Thymus (tissue), 11 donors: ENCODE data around the gene LRRC72. TPM values are rescaled to one million over a fixed set of nuclear protein-coding genes. Genes with fewer than 3 reads are reported as not detected.
"Not testable (repeated sequence)": the region's sequence is repeated elsewhere in the genome, so short reads cannot be mapped to it uniquely, and the experiment has no call there.

Source experiments
- DNase-seq, 9 donors: peaks; one replicate each; pipeline ENCODE4 v3.0.0-alpha.2; 2013; ENCODE audit warnings: low spot score in 9 of 9, low read depth in 6 of 9, missing footprints in 1 of 9
- H3K27ac ChIP-seq, 2 donors: one replicate each; pipeline ENCODE4 v1.5.1; 2013; ENCODE audit warnings: control low read depth in 1 of 2, low read depth in 1 of 2, low read length in 1 of 2, mild to moderate bottlenecking in 1 of 2, moderate library complexity in 1 of 2
- H3K27me3 ChIP-seq, 2 donors: one replicate each; pipeline ENCODE4 v1.5.1; 2013; ENCODE audit warnings: low read length in 1 of 2; ENCODE audit not compliant: control insufficient read depth in 2 of 2, insufficient read depth in 1 of 2
- H3K36me3 ChIP-seq, 2 donors: one replicate each; pipeline ENCODE4 v1.5.1; 2013; ENCODE audit warnings: low read length in 1 of 2, mild to moderate bottlenecking in 1 of 2, moderate library complexity in 1 of 2; ENCODE audit not compliant: control insufficient read depth in 2 of 2, insufficient read depth in 2 of 2
- H3K4me1 ChIP-seq, 2 donors: one replicate each; pipeline ENCODE4 v1.5.1; 2013; ENCODE audit warnings: low read length in 2 of 2; ENCODE audit not compliant: control insufficient read depth in 2 of 2, insufficient read depth in 2 of 2
- H3K4me3 ChIP-seq, 2 donors: one replicate each; pipeline ENCODE4 v1.5.1; 2013; ENCODE audit warnings: low read length in 2 of 2, control low read depth in 1 of 2, mild to moderate bottlenecking in 1 of 2
- H3K9me3 ChIP-seq, 2 donors: one replicate each; pipeline ENCODE4 v1.5.1; 2013; ENCODE audit warnings: low read length in 1 of 2, mild to moderate bottlenecking in 1 of 2; ENCODE audit not compliant: control insufficient read depth in 2 of 2, insufficient read depth in 1 of 2
- WGBS: extraction: QIAGEN DNeasy Blood & Tissue Kit; methylation state at CpG from one replicate; pipeline ENCODE4 v1.1.7; 2013; 5-methylcytosine and 5-hydroxymethylcytosine counted together
- polyA plus RNA-seq: library from polyadenylated mRNA; stranded (reverse); fragments of 200-250 nt; gene quantifications from one replicate; pipeline ENCODE4 v1.2.3, GENCODE V29; 2013
- total RNA-seq: library from RNA; stranded (reverse); fragments of 120-200 nt; gene quantifications from one replicate; pipeline ENCODE4 v1.2.4, GENCODE V29; 2013
- donor health status: healthy.

The LRRC72 gene
- total and polyA plus RNA-seq, 2 donors, result not detected

- DNase-seq, result no peak
- Histone ChIP-seq H3K4me3 (no peak overlapping the region), H3K27ac (no peak overlapping the region), H3K9me3 (no peaks in the 10 kb centered on the region), H3K4me1 (no peaks in the 10 kb centered on the region), H3K27me3 (no peaks in the 10 kb centered on the region), H3K36me3 (no peaks in the 10 kb centered on the region)
- 95% methylated on average over 4 of the region's 4 CpGs for WGBS
Measured at GRCh38 chr7:16494955-16495719, 31.5 kb upstream of the LRRC72 start.

GRCh38 chr7:16498122-16498521 is 28.5 kb upstream of the LRRC72 start:
- H3K36me3 ChIP-seq, result no peaks in the 10 kb centered on the region
- H3K4me3 ChIP-seq, result no peak overlapping the region
- H3K9me3 ChIP-seq, result no peaks in the 10 kb centered on the region
- no peaks in the 10 kb centered on the region for H3K27me3 ChIP-seq
- H3K4me1 ChIP-seq, result no peaks in the 10 kb centered on the region
- DNase-seq, result no peak
- no peak overlapping the region for H3K27ac ChIP-seq
- 97% methylated on average over 2 of the region's 2 CpGs for WGBS

- H3K27me3 ChIP-seq, result no peaks in the 10 kb centered on the region
- H3K27ac ChIP-seq, result no peak overlapping the region
- no peak overlapping the region for H3K4me3 ChIP-seq
- no peaks in the 10 kb centered on the region for H3K4me1 ChIP-seq
- no peaks in the 10 kb centered on the region for H3K36me3 ChIP-seq
- no peak for DNase-seq
- no peaks in the 10 kb centered on the region for H3K9me3 ChIP-seq
- WGBS, result 96% methylated on average over 19 of the region's 19 CpGs
Measured at GRCh38 chr7:16502303-16502702, 24.3 kb upstream of the LRRC72 start.

- no peak for DNase-seq
- H3K27ac ChIP-seq, result no peak overlapping the region
- H3K9me3 ChIP-seq, result no peaks in the 10 kb centered on the region
- H3K4me3 ChIP-seq, result no peak overlapping the region
- no peaks in the 10 kb centered on the region for H3K4me1 ChIP-seq
- no peaks in the 10 kb centered on the region for H3K36me3 ChIP-seq
- WGBS, result 96% methylated on average over 6 of the region's 6 CpGs
- H3K27me3 ChIP-seq, result no peaks in the 10 kb centered on the region
Measured at GRCh38 chr7:16504019-16504418, 22.6 kb upstream of the LRRC72 start.

- not testable (repeated sequence) for H3K27ac ChIP-seq, H3K36me3 ChIP-seq, H3K4me1 ChIP-seq, H3K4me3 ChIP-seq, H3K9me3 ChIP-seq, DNase-seq, H3K27me3 ChIP-seq
- 95% methylated on average over 5 of the region's 5 CpGs for WGBS
Measured at GRCh38 chr7:16506422-16506821, 20.2 kb upstream of the LRRC72 start.

DNA sequence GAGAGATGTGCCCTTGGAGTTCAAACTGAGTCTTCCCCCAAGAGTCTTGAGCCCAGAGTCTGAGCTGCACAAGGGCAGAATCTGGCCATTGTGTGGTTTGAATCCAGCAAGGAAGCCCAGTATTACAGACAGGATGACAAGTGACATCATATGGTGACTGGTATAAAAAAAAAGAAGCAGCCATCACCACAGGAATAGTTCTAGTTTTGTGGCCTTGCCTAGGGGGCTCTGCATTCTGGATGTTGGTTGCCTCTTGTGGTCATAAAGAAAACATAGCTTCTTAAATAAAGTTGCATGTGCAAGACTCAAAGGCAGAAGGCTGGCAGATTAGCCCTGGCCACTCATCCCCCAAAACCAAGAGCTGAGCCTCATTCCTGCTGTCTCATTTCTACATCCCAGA is 16.8 kb upstream of the LRRC72 start:
- Histone ChIP-seq H3K4me3 (no peak overlapping the region), H3K27ac (no peak overlapping the region), H3K4me1 (no peaks in the 10 kb centered on the region), H3K9me3 (no peaks in the 10 kb centered on the region), H3K27me3 (no peaks in the 10 kb centered on the region), H3K36me3 (no peaks in the 10 kb centered on the region)
- no peak for DNase-seq

GRCh38 chr7:16511314-16511713 is 15.3 kb upstream of the LRRC72 start:
- Histone ChIP-seq H3K27me3 (no peaks in the 10 kb centered on the region), H3K4me3 (no peak overlapping the region), H3K36me3 (no peaks in the 10 kb centered on the region), H3K27ac (no peak overlapping the region), H3K9me3 (no peaks in the 10 kb centered on the region), H3K4me1 (no peaks in the 10 kb centered on the region)
- 94% methylated on average over 5 of the region's 5 CpGs for WGBS
- DNase-seq, result no peak

- Histone ChIP-seq H3K4me3 (no peak overlapping the region), H3K27me3 (no peaks in the 10 kb centered on the region), H3K36me3 (no peaks in the 10 kb centered on the region), H3K27ac (no peak overlapping the region), H3K4me1 (no peaks in the 10 kb centered on the region), H3K9me3 (no peaks in the 10 kb centered on the region)
- 98% methylated on average over 7 of the region's 7 CpGs for WGBS
- DNase-seq, result no peak
Measured at GRCh38 chr7:16512097-16512496, 14.5 kb upstream of the LRRC72 start.

DNA sequence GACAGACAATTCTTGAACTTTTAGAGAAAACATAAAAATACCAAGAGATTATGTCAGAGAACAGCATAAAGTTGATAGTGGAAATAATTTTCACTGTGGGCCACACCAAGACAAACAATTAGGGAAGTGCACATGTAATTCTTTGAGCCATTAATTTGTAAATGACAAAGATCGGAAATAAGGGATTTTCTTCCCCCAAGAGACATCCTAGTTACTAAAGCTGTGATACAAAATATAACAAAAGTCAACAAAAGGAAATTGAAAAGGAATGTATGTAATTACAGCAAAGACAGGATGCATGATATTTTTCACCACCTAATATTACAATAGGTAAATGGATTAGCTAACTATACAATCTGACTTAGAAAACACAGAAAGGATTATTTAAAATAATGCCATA is 12.4 kb upstream of the LRRC72 start:
- no peaks in the 10 kb centered on the region for H3K4me1 ChIP-seq
- no peaks in the 10 kb centered on the region for H3K27me3 ChIP-seq
- no peak overlapping the region for H3K4me3 ChIP-seq
- no peak for DNase-seq
- H3K36me3 ChIP-seq, result no peaks in the 10 kb centered on the region
- no peaks in the 10 kb centered on the region for H3K9me3 ChIP-seq
- H3K27ac ChIP-seq, result no peak overlapping the region
- 94% methylated on average over 1 of the region's 1 CpG for WGBS
